Skin epidermis (tissue), 12 donors: Measurements from ENCODE around the gene INHBB.
"Not testable (repeated sequence)": the region's sequence is repeated elsewhere in the genome, so short reads cannot be mapped to it uniquely, and the experiment has no call there.

Experiments used
- H3K27ac ChIP-seq, 21 experiments: fragments of 200-600 bp; sonication (generic) in 11 of 21; one replicate each; pipeline ENCODE4 v1.5.0; 2020; ENCODE audit warnings: mild to moderate bottlenecking in 3 of 21, inconsistent platforms in 2 of 21, moderate library complexity in 2 of 21
- H3K4me3 ChIP-seq, 7 experiments: fragments of 200-600 bp; sonication (generic) in 2 of 7; one replicate each; pipeline ENCODE4 v1.5.0; 2020; ENCODE audit warnings: inconsistent platforms in 2 of 7, mild to moderate bottlenecking in 2 of 7, moderate library complexity in 1 of 7

Gene INHBB

GRCh38 chr2:120346026-120346666 lies at the start of gene INHBB:
TSS of gene INHBB (plus strand) at chr2:120346136. CDS start at chr2:120346189, 53 bp downstream.
- Histone ChIP-seq H3K27ac (peak within 1 kb of the TSS in 16 of 21 experiments; percentile 2 to 86 (median 61)), H3K4me3 (peak within 1 kb of the TSS; percentile 34 to 66 (median 45))

- no peak overlapping the region for H3K4me3 ChIP-seq
- no peak overlapping the region for H3K27ac ChIP-seq
Measured at GRCh38 chr2:120298173-120298835, 47.6 kb upstream of the INHBB start.

- H3K4me3 ChIP-seq = no peak overlapping the region
- H3K27ac ChIP-seq = peak overlapping the region in 1 of 21 experiments; percentile 31
Measured at GRCh38 chr2:120299004-120299403, 46.9 kb upstream of the INHBB start.

GRCh38 chr2:120299561-120299960 lies 46.4 kb upstream of the INHBB start:
- H3K4me3 ChIP-seq = no peak overlapping the region
- H3K27ac ChIP-seq = peak overlapping the region in 3 of 21 experiments; percentile 16 to 65 (median 31)

- Histone ChIP-seq H3K4me3 (no peak overlapping the region), H3K27ac (peak overlapping the region in 11 of 21 experiments; percentile 12 to 72 (median 48))
Measured at GRCh38 chr2:120300385-120300784, 45.6 kb upstream of the INHBB start.

GRCh38 chr2:120301284-120301683 lies 44.7 kb upstream of the INHBB start:
- H3K27ac ChIP-seq = no peak overlapping the region
- no peak overlapping the region for H3K4me3 ChIP-seq

- no peak overlapping the region for H3K27ac ChIP-seq
- H3K4me3 ChIP-seq = no peak overlapping the region
Measured at GRCh38 chr2:120302301-120302700, 43.6 kb upstream of the INHBB start.

- no peak overlapping the region for H3K27ac ChIP-seq
Measured at GRCh38 chr2:120303177-120303576, 42.8 kb upstream of the INHBB start.

GRCh38 chr2:120305296-120305695 lies 40.6 kb upstream of the INHBB start:
- Histone ChIP-seq H3K4me3 (no peak overlapping the region), H3K27ac (no peak overlapping the region)

More at GRCh38 chr2:120303177-120303576, 42.8 kb upstream of the INHBB start:
- no peak overlapping the region for H3K4me3 ChIP-seq

- no peak overlapping the region for H3K4me3 ChIP-seq
- no peak overlapping the region for H3K27ac ChIP-seq
Measured at GRCh38 chr2:120305937-120306490, 39.9 kb upstream of the INHBB start.

- Histone ChIP-seq H3K4me3 (no peak overlapping the region), H3K27ac (no peak overlapping the region)
Measured at GRCh38 chr2:120307482-120307881, 38.5 kb upstream of the INHBB start.

- Histone ChIP-seq H3K27ac (no peak overlapping the region), H3K4me3 (no peak overlapping the region)
Measured at GRCh38 chr2:120308038-120308910, 37.7 kb upstream of the INHBB start.

- Histone ChIP-seq H3K27ac (no peak overlapping the region), H3K4me3 (no peak overlapping the region)
Measured at GRCh38 chr2:120310136-120310535, 35.8 kb upstream of the INHBB start.

- not testable (repeated sequence) for H3K4me3 ChIP-seq, H3K27ac ChIP-seq
Measured at GRCh38 chr2:120310841-120311240, 35.1 kb upstream of the INHBB start.

- H3K27ac ChIP-seq = no peak overlapping the region
- H3K4me3 ChIP-seq = no peak overlapping the region
Measured at GRCh38 chr2:120312076-120312475, 33.9 kb upstream of the INHBB start.

- peak overlapping the region in 10 of 21 experiments; percentile 14 to 65 (median 45) for H3K27ac ChIP-seq
- H3K4me3 ChIP-seq = peak overlapping the region; percentile 2 to 43 (median 31)
Measured at GRCh38 chr2:120312860-120313694, 32.9 kb upstream of the INHBB start.

GRCh38 chr2:120313695-120314615 lies 32.0 kb upstream of the INHBB start:
- Histone ChIP-seq H3K27ac (peak overlapping the region in 5 of 21 experiments; percentile 14 to 65 (median 41)), H3K4me3 (peak overlapping the region in 6 of 7 experiments; percentile 6 to 43 (median 32))
